HCT116 (cell line): ENCODE results near the gene RAB31. TPM values are rescaled to one million over a fixed set of nuclear protein-coding genes. Genes with fewer than 3 reads are reported as not detected.

Experiments used
- ATAC-seq: fragments of 200-7000 bp; cut with Tn5 transposase; 2 replicates; pipeline ENCODE4 v1.9.1; 2020; ENCODE audit warnings: mild to moderate bottlenecking, moderate library complexity
- BruUV-seq: library from RNA; stranded (reverse); fragments of 400-500 nt; replicated peaks from 2 replicates; lab custom pipeline; 2021; lab: Mats Ljungman, UMichigan
- CTCF ChIA-PET: fragments of 300-600 bp; sonication (Branson Sonifier 250); formaldehyde crosslinking; loops from one replicate; lab custom pipeline; 2021; ENCODE audit warnings: antibody characterized with exemption; lab: Charles Lee
- POLR2A ChIA-PET: fragments of 300-600, 350-600 bp; sonication (Branson Sonifier 250); formaldehyde crosslinking; loops from one replicate; lab custom pipeline; 2021; ENCODE audit warnings: antibody characterized with exemption; lab: Charles Lee
- RAD21 ChIA-PET, 2 experiments: fragments of 300-600 bp; sonication (Branson Sonifier 250); formaldehyde crosslinking; loops; one replicate each; lab custom pipeline; 2023; ENCODE audit warnings: low total read pairs in 2 of 2; ENCODE audit not compliant: uncharacterized antibody in 2 of 2, unreplicated experiment in 2 of 2, low non-redundant PET in 1 of 2; lab: Charles Lee
- DNase-seq: peaks from one replicate; pipeline ENCODE4 v3.0.0-alpha.2; 2010; ENCODE audit warnings: low read depth, low spot score
- H2AFZ ChIP-seq: fragments of 200-600 bp; shearing (Covaris generic), sonication (generic); 2 replicates; pipeline ENCODE4 v1.6.1; 2017; ENCODE audit warnings: low read depth, mixed run types, mixed read lengths, antibody characterized with exemption, low read length; ENCODE audit not compliant: poor library complexity, severe bottlenecking
- H3K27ac ChIP-seq: 2 replicates; pipeline ENCODE4 v1.5.1; 2012; ENCODE audit warnings: low read depth, low read length
- H3K27me3 ChIP-seq: fragments of 200-600 bp; sonication (generic); 2 replicates; pipeline ENCODE4 v1.6.1; 2016; ENCODE audit warnings: mixed run types, low read length, mixed read lengths; ENCODE audit not compliant: insufficient read depth
- H3K36me3 ChIP-seq, 2 experiments: fragments of 200-500 bp in 1 of 2; fragments of 200-600 bp in 1 of 2; sonication (Bioruptor generic) in 1 of 2; sonication (generic) in 1 of 2; 2 replicates each; pipeline versions ENCODE4 v1.5.1 to v1.6.1; 2014 to 2016; ENCODE audit warnings: low read length in 2 of 2, inconsistent platforms in 1 of 2, mixed read lengths in 1 of 2, mixed run types in 1 of 2; ENCODE audit not compliant: insufficient read depth in 2 of 2, control insufficient read depth in 1 of 2
- H3K4me1 ChIP-seq, 2 experiments: fragments of 200-600 bp in 1 of 2; sonication (generic) in 1 of 2; 2 replicates each; pipeline versions ENCODE4 v1.5.1 to v1.6.1; 2012 to 2017; ENCODE audit warnings: low read length in 2 of 2, inconsistent platforms in 1 of 2, mild to moderate bottlenecking in 1 of 2, mixed read lengths in 1 of 2, mixed run types in 1 of 2, moderate library complexity in 1 of 2; ENCODE audit not compliant: insufficient read depth in 2 of 2, control insufficient read depth in 1 of 2
- H3K4me2 ChIP-seq: fragments of 200-600 bp; sonication (generic); 2 replicates; pipeline ENCODE4 v1.6.1; 2017; ENCODE audit warnings: mixed run types, low read length, mixed read lengths
- H3K4me3 ChIP-seq, 2 experiments: fragments of 200-600 bp in 1 of 2; sonication (generic) in 1 of 2; replicated peaks in 1 of 2; 2 replicates each; pipeline ENCODE4 v1.5.1; 2011 to 2016; ENCODE audit warnings: low read length in 2 of 2, control low read depth in 1 of 2, low read depth in 1 of 2, mild to moderate bottlenecking in 1 of 2, mixed read lengths in 1 of 2, mixed run types in 1 of 2
- H3K79me2 ChIP-seq: fragments of 200-600 bp; sonication (generic); 2 replicates; pipeline ENCODE4 v1.6.1; 2017; ENCODE audit warnings: mild to moderate bottlenecking, mixed run types, low read length, moderate library complexity, mixed read lengths; ENCODE audit not compliant: insufficient read depth
- H3K9ac ChIP-seq: fragments of 200-600 bp; sonication (generic); 2 replicates; pipeline ENCODE4 v1.6.1; 2016; ENCODE audit warnings: low read length, mixed read lengths
- H3K9me2 ChIP-seq: fragments of 200-600 bp; sonication (generic), shearing (Covaris generic); 2 replicates; pipeline ENCODE4 v1.6.1; 2017; ENCODE audit warnings: mixed run types, mild to moderate bottlenecking, moderate library complexity; ENCODE audit not compliant: insufficient read depth
- H3K9me3 ChIP-seq, 2 experiments: fragments of 200-500 bp in 1 of 2; fragments of 200-600 bp in 1 of 2; sonication (Bioruptor generic) in 1 of 2; sonication (generic) in 1 of 2; 2 replicates each; pipeline ENCODE4 v1.6.1; 2014 to 2017; ENCODE audit warnings: low read length in 2 of 2, mixed read lengths in 2 of 2, inconsistent platforms in 1 of 2, low read depth in 1 of 2, mild to moderate bottlenecking in 1 of 2, mixed run types in 1 of 2, moderate library complexity in 1 of 2; ENCODE audit not compliant: control insufficient read depth in 1 of 2, insufficient read depth in 1 of 2
- H4K20me1 ChIP-seq: fragments of 200-600 bp; sonication (generic), shearing (Covaris generic); 2 replicates; pipeline ENCODE4 v1.6.1; 2017; ENCODE audit warnings: mixed run types, mild to moderate bottlenecking, moderate library complexity; ENCODE audit not compliant: insufficient read depth
- CBX3 ChIP-seq: IDR thresholded peaks from 2 replicates; pipeline ENCODE4 v1.6.1; 2012; ENCODE audit warnings: low read depth
- CEBPB ChIP-seq: IDR thresholded peaks from 2 replicates; pipeline ENCODE4 v1.6.1; 2012; ENCODE audit warnings: low read depth
- EGR1 ChIP-seq: IDR thresholded peaks from 2 replicates; pipeline ENCODE4 v1.6.1; 2012; ENCODE audit warnings: low read depth
- ELF1 ChIP-seq: IDR thresholded peaks from 2 replicates; pipeline ENCODE4 v1.6.1; 2012; ENCODE audit warnings: low read depth, borderline replicate concordance
- EZH2 ChIP-seq: fragments of 200-600 bp; sonication (generic); IDR thresholded peaks from 2 replicates; pipeline ENCODE4 v1.6.1; 2017; ENCODE audit warnings: antibody characterized with exemption, mixed run types
- EZH2phosphoT487 ChIP-seq: fragments of 200-600 bp; IDR thresholded peaks from 2 replicates; pipeline ENCODE4 v1.6.1; 2018; ENCODE audit warnings: antibody characterized with exemption, borderline replicate concordance
- FOSL1 ChIP-seq: IDR thresholded peaks from 2 replicates; pipeline ENCODE4 v1.6.1; 2012; ENCODE audit warnings: low read depth
- JUND ChIP-seq: IDR thresholded peaks from 2 replicates; pipeline ENCODE4 v1.6.1; 2012
- POLR2A ChIP-seq: IDR thresholded peaks from 2 replicates; pipeline ENCODE4 v1.7.0; 2011; ENCODE audit warnings: borderline replicate concordance; ENCODE audit not compliant: insufficient read depth, insufficient read length; ENCODE audit errors: extremely low read depth
- POLR2AphosphoS5 ChIP-seq: IDR thresholded peaks from 2 replicates; pipeline ENCODE4 v1.6.1; 2011; ENCODE audit warnings: mild to moderate bottlenecking, low read depth, low read length, moderate library complexity
- RAD21 ChIP-seq: IDR thresholded peaks from 2 replicates; pipeline ENCODE4 v1.6.1; 2012; ENCODE audit warnings: low read depth, mild to moderate bottlenecking
- SP1 ChIP-seq: IDR thresholded peaks from 2 replicates; pipeline ENCODE4 v1.6.1; 2012; ENCODE audit warnings: low read depth
- SRF ChIP-seq: IDR thresholded peaks from 2 replicates; pipeline ENCODE4 v1.6.1; 2012; ENCODE audit warnings: low read depth
- TCF7L2 ChIP-seq: IDR thresholded peaks from 2 replicates; pipeline ENCODE4 v1.7.0; 2011; ENCODE audit warnings: borderline replicate concordance, inconsistent platforms; ENCODE audit not compliant: insufficient read depth, insufficient read length; ENCODE audit errors: extremely low read depth
- YY1 ChIP-seq: IDR thresholded peaks from 2 replicates; pipeline ENCODE4 v1.6.1; 2011; ENCODE audit warnings: low read length, low read depth, moderate library complexity, mild to moderate bottlenecking; ENCODE audit not compliant: insufficient replicate concordance; ENCODE audit errors: extremely low read depth
- ZFX ChIP-seq: fragments of 450-650 bp; IDR thresholded peaks from 2 replicates; pipeline ENCODE4 v1.6.1; 2017
- ZNF274 ChIP-seq: fragments of 200-500 bp; sonication (Bioruptor generic); IDR thresholded peaks from 2 replicates; pipeline ENCODE4 v1.6.1; 2014; ENCODE audit warnings: mild to moderate bottlenecking, low read depth, low read length, inconsistent platforms
- intact Hi-C: fragments of 100-400 bp; cut with micrococcal nuclease; formaldehyde crosslinking; loops from 2 replicates; pipeline ENCODE4 v1.10.0; 2022
- total RNA-seq: library from RNA; stranded (reverse); gene quantifications from one replicate; pipeline ENCODE4 v1.2.1, GENCODE V29; 2021; ENCODE audit not compliant: unreplicated experiment
- TF ChIP-seq, protein P1 (sequence below): IDR thresholded peaks from 2 replicates; pipeline ENCODE4 v1.6.1; 2012; ENCODE audit warnings: low read depth
- TF ChIP-seq, protein P2 (sequence below), 3 experiments: fragments of 200-600 bp in 1 of 3; sonication (generic) in 1 of 3; IDR thresholded peaks in 2 of 3; conservative IDR thresholded peaks in 1 of 3; 2 replicates each; pipeline ENCODE4 v1.5.1; 2012 to 2017; ENCODE audit warnings: low read depth in 2 of 3, low read length in 2 of 3, antibody characterized with exemption in 1 of 3, borderline replicate concordance in 1 of 3, control low read depth in 1 of 3, mild to moderate bottlenecking in 1 of 3, mixed read lengths in 1 of 3, mixed run types in 1 of 3, moderate library complexity in 1 of 3; ENCODE audit not compliant: insufficient read depth in 1 of 3
- TF ChIP-seq, protein P3 (sequence below): IDR thresholded peaks from 2 replicates; pipeline ENCODE4 v1.6.1; 2012
- TF ChIP-seq, protein P4 (sequence below): IDR thresholded peaks from 2 replicates; pipeline ENCODE4 v1.6.1; 2012

The RAB31 gene
- total RNA-seq, 1 experiment from 2014 or later = 46.9 TPM

DNA sequence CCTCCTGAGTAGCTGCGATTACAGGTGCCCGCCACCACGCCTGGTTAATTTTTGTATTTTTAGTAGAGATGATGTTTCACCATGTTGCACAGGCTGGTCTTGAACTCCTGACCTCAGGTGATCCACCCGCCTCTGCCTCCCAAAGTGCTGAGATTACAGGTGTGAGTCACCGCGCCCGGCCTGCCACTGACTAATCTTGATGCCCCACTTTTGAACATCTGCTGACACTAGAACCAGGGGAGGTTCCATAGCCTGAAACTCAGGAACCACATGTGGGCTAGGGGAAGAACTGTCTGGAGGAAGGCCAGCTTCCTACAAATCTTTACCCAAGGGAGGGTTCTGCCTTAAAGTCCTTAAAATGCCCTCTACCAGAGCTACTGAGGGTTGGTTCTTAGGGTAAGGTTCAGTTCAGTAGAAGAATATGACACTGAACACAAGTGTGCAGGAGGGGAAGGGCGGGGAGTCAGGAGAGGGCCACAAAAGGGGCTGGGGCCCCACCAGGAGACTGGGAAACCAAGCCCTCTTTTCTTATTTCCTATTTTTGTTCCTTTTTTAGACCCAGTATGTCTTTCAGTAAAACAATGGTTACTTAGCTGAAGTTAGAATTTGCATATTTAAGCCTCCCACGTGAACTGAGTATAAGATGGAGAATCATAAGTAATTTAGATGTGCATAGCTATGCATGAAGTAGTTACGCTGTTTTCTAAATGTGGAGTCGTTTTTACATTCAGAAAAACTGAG is 6.3 kb upstream of the RAB31 start:
- Histone ChIP-seq H3K9me3 (no peaks in the 10 kb centered on the region), H3K9ac (no peak overlapping the region), H3K4me1 (peaks cover 12 to 33% of the 10 kb centered on the region in 2 experiments), H3K9me2 (no peaks in the 10 kb centered on the region), H3K4me2 (peak overlapping the region; percentile 46), H3K27ac (no peak overlapping the region), H3K27me3 (no peaks in the 10 kb centered on the region), H2AFZ (no peak overlapping the region), H4K20me1 (no peaks in the 10 kb centered on the region), H3K79me2 (no peaks in the 10 kb centered on the region), H3K4me3 (no peak overlapping the region), H3K36me3 (no peaks in the 10 kb centered on the region)
- RAD21 ChIA-PET = no interaction called here
- ATAC-seq (peak; percentile 52), DNase-seq (no peak)
- intact Hi-C loops = no loop called here
- BruUV-seq = no TSS peak
- CTCF ChIA-PET = no interaction called here
- POLR2A ChIA-PET = no interaction called here
- TF ChIP-seq FOSL1 = peak; percentile 30; the same call in 1 of the 2 replicates
- no peak for TF ChIP-seq ZFX
- TF ChIP-seq EGR1 = no peak
- no peak for TF ChIP-seq EZH2
- TF ChIP-seq JUND = peak; percentile 46
- TF ChIP-seq EZH2phosphoT487 = no peak
- TF ChIP-seq YY1 = no peak
- TF ChIP-seq, protein P1, sequence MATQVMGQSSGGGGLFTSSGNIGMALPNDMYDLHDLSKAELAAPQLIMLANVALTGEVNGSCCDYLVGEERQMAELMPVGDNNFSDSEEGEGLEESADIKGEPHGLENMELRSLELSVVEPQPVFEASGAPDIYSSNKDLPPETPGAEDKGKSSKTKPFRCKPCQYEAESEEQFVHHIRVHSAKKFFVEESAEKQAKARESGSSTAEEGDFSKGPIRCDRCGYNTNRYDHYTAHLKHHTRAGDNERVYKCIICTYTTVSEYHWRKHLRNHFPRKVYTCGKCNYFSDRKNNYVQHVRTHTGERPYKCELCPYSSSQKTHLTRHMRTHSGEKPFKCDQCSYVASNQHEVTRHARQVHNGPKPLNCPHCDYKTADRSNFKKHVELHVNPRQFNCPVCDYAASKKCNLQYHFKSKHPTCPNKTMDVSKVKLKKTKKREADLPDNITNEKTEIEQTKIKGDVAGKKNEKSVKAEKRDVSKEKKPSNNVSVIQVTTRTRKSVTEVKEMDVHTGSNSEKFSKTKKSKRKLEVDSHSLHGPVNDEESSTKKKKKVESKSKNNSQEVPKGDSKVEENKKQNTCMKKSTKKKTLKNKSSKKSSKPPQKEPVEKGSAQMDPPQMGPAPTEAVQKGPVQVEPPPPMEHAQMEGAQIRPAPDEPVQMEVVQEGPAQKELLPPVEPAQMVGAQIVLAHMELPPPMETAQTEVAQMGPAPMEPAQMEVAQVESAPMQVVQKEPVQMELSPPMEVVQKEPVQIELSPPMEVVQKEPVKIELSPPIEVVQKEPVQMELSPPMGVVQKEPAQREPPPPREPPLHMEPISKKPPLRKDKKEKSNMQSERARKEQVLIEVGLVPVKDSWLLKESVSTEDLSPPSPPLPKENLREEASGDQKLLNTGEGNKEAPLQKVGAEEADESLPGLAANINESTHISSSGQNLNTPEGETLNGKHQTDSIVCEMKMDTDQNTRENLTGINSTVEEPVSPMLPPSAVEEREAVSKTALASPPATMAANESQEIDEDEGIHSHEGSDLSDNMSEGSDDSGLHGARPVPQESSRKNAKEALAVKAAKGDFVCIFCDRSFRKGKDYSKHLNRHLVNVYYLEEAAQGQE = no peak
- no peak for TF ChIP-seq ELF1
- TF ChIP-seq SRF = no peak
- TF ChIP-seq, protein P2, sequence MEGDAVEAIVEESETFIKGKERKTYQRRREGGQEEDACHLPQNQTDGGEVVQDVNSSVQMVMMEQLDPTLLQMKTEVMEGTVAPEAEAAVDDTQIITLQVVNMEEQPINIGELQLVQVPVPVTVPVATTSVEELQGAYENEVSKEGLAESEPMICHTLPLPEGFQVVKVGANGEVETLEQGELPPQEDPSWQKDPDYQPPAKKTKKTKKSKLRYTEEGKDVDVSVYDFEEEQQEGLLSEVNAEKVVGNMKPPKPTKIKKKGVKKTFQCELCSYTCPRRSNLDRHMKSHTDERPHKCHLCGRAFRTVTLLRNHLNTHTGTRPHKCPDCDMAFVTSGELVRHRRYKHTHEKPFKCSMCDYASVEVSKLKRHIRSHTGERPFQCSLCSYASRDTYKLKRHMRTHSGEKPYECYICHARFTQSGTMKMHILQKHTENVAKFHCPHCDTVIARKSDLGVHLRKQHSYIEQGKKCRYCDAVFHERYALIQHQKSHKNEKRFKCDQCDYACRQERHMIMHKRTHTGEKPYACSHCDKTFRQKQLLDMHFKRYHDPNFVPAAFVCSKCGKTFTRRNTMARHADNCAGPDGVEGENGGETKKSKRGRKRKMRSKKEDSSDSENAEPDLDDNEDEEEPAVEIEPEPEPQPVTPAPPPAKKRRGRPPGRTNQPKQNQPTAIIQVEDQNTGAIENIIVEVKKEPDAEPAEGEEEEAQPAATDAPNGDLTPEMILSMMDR (IDR thresholded peaks at IDR 0.05 in 2 of 3, conservative IDR thresholded peaks at IDR 0.05 in 1 of 3; ENCODE audit: borderline replicate concordance in 1 of 3, insufficient read depth in 1 of 3, low read depth in 2 of 3, low read length in 2 of 3) = no peak
- TF ChIP-seq CEBPB = no peak
- 0 out of 2 replicates have a peak, but pooled peaks have one; percentile 3 for TF ChIP-seq SP1
- no peak for TF ChIP-seq ZNF274
- TF ChIP-seq RAD21 = no peak
- TF ChIP-seq, protein P3, sequence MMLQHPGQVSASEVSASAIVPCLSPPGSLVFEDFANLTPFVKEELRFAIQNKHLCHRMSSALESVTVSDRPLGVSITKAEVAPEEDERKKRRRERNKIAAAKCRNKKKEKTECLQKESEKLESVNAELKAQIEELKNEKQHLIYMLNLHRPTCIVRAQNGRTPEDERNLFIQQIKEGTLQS = no peak
- TF ChIP-seq, protein P4, sequence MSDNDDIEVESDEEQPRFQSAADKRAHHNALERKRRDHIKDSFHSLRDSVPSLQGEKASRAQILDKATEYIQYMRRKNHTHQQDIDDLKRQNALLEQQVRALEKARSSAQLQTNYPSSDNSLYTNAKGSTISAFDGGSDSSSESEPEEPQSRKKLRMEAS = no peak
- no peak for TF ChIP-seq TCF7L2
- TF ChIP-seq CBX3 = 0 out of 2 replicates have a peak, but pooled peaks have one; percentile 6
- no peak for TF ChIP-seq POLR2AphosphoS5
- no peak for TF ChIP-seq POLR2A
